ENCODE measurements around the gene SIL1. TPM values are rescaled to one million over a fixed set of nuclear protein-coding genes. Genes with fewer than 3 reads are reported as not detected.
"Not testable (repeated sequence)": the region's sequence is repeated elsewhere in the genome, so short reads cannot be mapped to it uniquely, and the experiment has no call there.

SIL1 gene
- polyA plus RNA-seq, 2 of the 4 experiments (the other 2 are of a cell fraction) = 27.6 to 45.5 TPM

DNA sequence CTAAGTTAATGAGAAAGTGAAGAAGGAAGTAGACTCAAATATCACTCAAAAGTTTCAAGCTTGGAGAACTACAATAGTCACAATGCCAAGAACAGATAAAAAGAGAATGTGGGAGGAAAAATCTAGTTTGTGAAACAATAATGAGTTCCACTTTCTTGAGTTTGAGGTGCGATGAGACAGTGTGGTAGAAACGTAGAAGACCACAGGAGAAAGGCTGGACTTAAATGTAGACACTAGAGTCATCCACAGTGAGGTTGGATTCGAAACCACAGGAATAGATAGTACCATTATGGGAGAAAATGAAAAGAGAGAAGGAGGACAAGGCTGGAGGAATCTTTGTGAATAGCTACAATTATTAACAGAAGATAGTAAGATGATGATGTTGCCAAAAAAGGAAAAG lies 182.0 kb downstream of the SIL1 start:
- no peak overlapping the region for H3K4me3 ChIP-seq
- no peak for DNase-seq (ENCODE audit: low read depth in 1 of 2, low spot score in 1 of 2)
- WGBS (ENCODE audit: missing lambda C conversion rate) = 86% methylated on average over 3 of the region's 3 CpGs
- FAIRE-seq = no peak
- peaks cover 12% of the 10 kb centered on the region for H3K4me1 ChIP-seq
- CTCF ChIA-PET = interaction anchor here (0.5 kb wide), 1 partner anchor 746 kb away, joined by 4 read pairs; no protein-coding TSS in a partner anchor
- H3K4me2 ChIP-seq = no peak overlapping the region
- ATAC-seq = no peak
- no peaks in the 10 kb centered on the region for H3K9me3 ChIP-seq
- H3K27ac ChIP-seq = no peak overlapping the region
- POLR2A ChIA-PET = no interaction called here
- TF ChIP-seq HOXA7 (CRISPR knock-in tag; IDR thresholded peaks at IDR 0.05) = no peak
- TF ChIP-seq FOSB (CRISPR knock-in tag; IDR thresholded peaks at IDR 0.05) = no peak
- no peak for TF ChIP-seq MYC (IDR thresholded peaks at IDR 0.05; ENCODE audit: borderline replicate concordance, low read length)
- no peak for TF ChIP-seq JUN (IDR thresholded peaks at IDR 0.05)
- TF ChIP-seq CBX8 (IDR thresholded peaks at IDR 0.05) = no peak
- no peak for TF ChIP-seq RARB (CRISPR knock-in tag; IDR thresholded peaks at IDR 0.05)
- no peak for TF ChIP-seq HOXB13 (CRISPR knock-in tag; IDR thresholded peaks at IDR 0.05; ENCODE audit: low read depth)
- no peak for TF ChIP-seq ZFP36 (IDR thresholded peaks at IDR 0.05; ENCODE audit: borderline replicate concordance, partially characterized antibody)
- TF ChIP-seq FOXS1 (CRISPR knock-in tag; IDR thresholded peaks at IDR 0.05) = no peak
- TF ChIP-seq, protein P1, sequence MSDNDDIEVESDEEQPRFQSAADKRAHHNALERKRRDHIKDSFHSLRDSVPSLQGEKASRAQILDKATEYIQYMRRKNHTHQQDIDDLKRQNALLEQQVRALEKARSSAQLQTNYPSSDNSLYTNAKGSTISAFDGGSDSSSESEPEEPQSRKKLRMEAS (IDR thresholded peaks at IDR 0.05) = no peak
- no peak for TF ChIP-seq CHD4 (IDR thresholded peaks at IDR 0.05; ENCODE audit: borderline replicate concordance)
- no peak for TF ChIP-seq PBX3 (IDR thresholded peaks at IDR 0.05)
- TF ChIP-seq NPAS2 (CRISPR knock-in tag; IDR thresholded peaks at IDR 0.05; ENCODE audit: borderline replicate concordance) = no peak
- no peak for TF ChIP-seq USF2 (IDR thresholded peaks at IDR 0.05)
- TF ChIP-seq MAFK (IDR thresholded peaks at IDR 0.05; ENCODE audit: partially characterized antibody) = no peak
- no peak for TF ChIP-seq EHMT2 (IDR thresholded peaks at IDR 0.05; ENCODE audit: low read depth)

GRCh38 chr5:139014726-139015125 lies 183.4 kb downstream of the SIL1 start:
- H3K9me3 ChIP-seq = no peaks in the 10 kb centered on the region
- H3K4me2 ChIP-seq = peak overlapping the region; percentile 35
- peaks cover 12% of the 10 kb centered on the region for H3K4me1 ChIP-seq
- POLR2A ChIA-PET = no interaction called here
- CTCF ChIA-PET = no interaction called here
- FAIRE-seq = no peak
- ATAC-seq = peak; percentile 79 to 83
- peak; percentile 16 to 35 for DNase-seq (ENCODE audit: low read depth in 1 of 2, low spot score in 1 of 2)
- WGBS (ENCODE audit: missing lambda C conversion rate) = 49% methylated on average over 4 of the region's 4 CpGs
- 0 out of 6 replicates have a peak overlapping the region, but pooled peaks of 1 of the 2 experiments have one; percentile 20 for H3K27ac ChIP-seq
- no peak overlapping the region for H3K4me3 ChIP-seq
- TF ChIP-seq JUNB (IDR thresholded peaks at IDR 0.05) = no peak
- TF ChIP-seq FOSL2 (IDR thresholded peaks at IDR 0.05) = no peak
- 0 out of 2 replicates have a peak, but pooled peaks have one; percentile 17 for TF ChIP-seq FOSL2 (CRISPR knock-in tag; IDR thresholded peaks at IDR 0.05)

DNA sequence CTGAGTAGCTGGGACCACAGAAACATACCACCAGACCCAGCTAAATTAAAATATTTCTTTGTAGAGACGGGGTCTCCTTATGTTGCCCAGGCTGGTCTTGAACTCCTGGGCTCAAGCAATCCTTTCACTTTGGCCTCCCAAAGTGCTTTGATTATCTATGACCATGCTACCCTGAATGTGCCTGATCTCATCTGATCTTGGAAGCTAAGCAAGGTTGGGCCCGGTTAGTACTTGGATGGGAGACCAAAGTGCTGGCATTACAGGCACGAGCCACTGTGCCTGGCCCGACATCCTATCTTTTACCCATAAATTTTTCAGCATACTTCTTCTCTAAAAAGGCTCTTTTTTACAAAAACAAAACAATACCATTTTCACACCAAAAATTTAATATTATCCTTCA lies 186.0 kb downstream of the SIL1 start:
- ATAC-seq = no peak

DNA sequence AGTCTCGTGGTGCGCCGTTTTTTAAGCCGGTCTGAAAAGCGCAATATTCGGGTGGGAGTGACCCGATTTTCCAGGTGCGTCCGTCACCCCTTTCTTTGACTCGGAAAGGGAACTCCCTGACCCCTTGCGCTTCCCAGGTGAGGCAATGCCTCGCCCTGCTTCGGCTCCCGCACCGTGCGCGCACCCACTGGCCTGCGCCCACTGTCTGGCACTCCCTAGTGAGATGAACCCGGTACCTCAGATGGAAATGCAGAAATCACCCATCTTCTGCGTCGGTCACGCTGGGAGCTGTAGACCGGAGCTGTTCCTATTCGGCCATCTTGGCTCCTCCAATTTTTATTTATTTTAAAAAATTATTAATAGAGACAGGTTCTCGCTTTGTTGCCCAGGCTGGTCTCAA lies 187.0 kb downstream of the SIL1 start:
- POLR2A ChIA-PET, CTCF ChIA-PET: not testable (repeated sequence)

More for the DNA sequence above, 186.0 kb downstream of the SIL1 start:
- H3K4me2 ChIP-seq = no peak overlapping the region
- H3K27ac ChIP-seq = no peak overlapping the region
- DNase-seq (ENCODE audit: low read depth in 1 of 2, low spot score in 1 of 2) (no peak), FAIRE-seq (no peak)
- ChIA-PET CTCF (no interaction called here), POLR2A (no interaction called here)
- WGBS (ENCODE audit: missing lambda C conversion rate) = 94% methylated on average over 4 of the region's 4 CpGs
- H3K9me3 ChIP-seq = no peaks in the 10 kb centered on the region
- peaks cover 12% of the 10 kb centered on the region for H3K4me1 ChIP-seq
- TF ChIP-seq HDAC2 (IDR thresholded peaks at IDR 0.05) (no peak), ELK1 (IDR thresholded peaks at IDR 0.05; ENCODE audit: low read depth, low read length) (no peak), CHD4 (IDR thresholded peaks at IDR 0.05; ENCODE audit: borderline replicate concordance) (no peak), ESRRA (IDR thresholded peaks at IDR 0.05; ENCODE audit: borderline replicate concordance, low read length) (no peak), MYC (IDR thresholded peaks at IDR 0.05; ENCODE audit: borderline replicate concordance, low read length) (no peak), MAFK (IDR thresholded peaks at IDR 0.05; ENCODE audit: partially characterized antibody) (no peak), HOXB13 (CRISPR knock-in tag; IDR thresholded peaks at IDR 0.05; ENCODE audit: low read depth) (no peak), TFCP2L1 (CRISPR knock-in tag; IDR thresholded peaks at IDR 0.05) (no peak), FOXS1 (CRISPR knock-in tag; IDR thresholded peaks at IDR 0.05) (no peak)
- TF ChIP-seq, protein P2, sequence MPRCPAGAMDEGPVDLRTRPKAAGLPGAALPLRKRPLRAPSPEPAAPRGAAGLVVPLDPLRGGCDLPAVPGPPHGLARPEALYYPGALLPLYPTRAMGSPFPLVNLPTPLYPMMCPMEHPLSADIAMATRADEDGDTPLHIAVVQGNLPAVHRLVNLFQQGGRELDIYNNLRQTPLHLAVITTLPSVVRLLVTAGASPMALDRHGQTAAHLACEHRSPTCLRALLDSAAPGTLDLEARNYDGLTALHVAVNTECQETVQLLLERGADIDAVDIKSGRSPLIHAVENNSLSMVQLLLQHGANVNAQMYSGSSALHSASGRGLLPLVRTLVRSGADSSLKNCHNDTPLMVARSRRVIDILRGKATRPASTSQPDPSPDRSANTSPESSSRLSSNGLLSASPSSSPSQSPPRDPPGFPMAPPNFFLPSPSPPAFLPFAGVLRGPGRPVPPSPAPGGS (IDR thresholded peaks at IDR 0.05) = no peak
- H3K4me3 ChIP-seq = no peak overlapping the region

More for the DNA sequence above, 187.0 kb downstream of the SIL1 start:
- H3K9me3 ChIP-seq; DNase-seq (ENCODE audit: low read depth in 1 of 2, low spot score in 1 of 2); ATAC-seq; H3K27ac ChIP-seq; FAIRE-seq; H3K4me2 ChIP-seq; H3K4me3 ChIP-seq: not testable (repeated sequence)
- WGBS (ENCODE audit: missing lambda C conversion rate) = 94% methylated on average over 16 of the region's 25 CpGs
- H3K4me1 ChIP-seq = peaks cover 12% of the 10 kb centered on the region

All from A549 (cell line).